ENCODE measurements around the gene PPP2R1B.

DNA sequence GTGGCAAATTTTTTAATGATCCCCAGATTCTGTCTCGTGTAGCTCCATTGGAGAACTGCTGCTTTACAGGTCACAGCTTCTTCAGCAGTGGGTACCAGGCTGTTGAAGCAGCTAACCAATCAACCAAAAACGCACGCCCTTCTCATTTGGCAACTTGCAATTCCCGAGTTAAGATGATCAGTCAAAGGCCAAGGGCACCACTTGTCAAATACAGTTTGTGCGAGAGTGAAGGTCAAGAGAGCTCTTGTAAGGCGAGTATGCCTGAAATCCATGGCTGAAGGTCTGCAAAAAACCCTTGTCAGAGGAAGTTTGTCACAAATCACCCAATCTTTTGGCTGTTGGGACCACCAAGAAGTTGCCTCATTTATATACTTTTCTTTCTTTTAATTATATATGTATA lies 12.9 kb upstream of the PPP2R1B start:
- TF ChIP-seq POLR2AphosphoS5 (IDR thresholded peaks at IDR 0.05) (no peak), POLR2A (IDR thresholded peaks at IDR 0.05) (no peak)
- TF ChIP-seq, protein P1, sequence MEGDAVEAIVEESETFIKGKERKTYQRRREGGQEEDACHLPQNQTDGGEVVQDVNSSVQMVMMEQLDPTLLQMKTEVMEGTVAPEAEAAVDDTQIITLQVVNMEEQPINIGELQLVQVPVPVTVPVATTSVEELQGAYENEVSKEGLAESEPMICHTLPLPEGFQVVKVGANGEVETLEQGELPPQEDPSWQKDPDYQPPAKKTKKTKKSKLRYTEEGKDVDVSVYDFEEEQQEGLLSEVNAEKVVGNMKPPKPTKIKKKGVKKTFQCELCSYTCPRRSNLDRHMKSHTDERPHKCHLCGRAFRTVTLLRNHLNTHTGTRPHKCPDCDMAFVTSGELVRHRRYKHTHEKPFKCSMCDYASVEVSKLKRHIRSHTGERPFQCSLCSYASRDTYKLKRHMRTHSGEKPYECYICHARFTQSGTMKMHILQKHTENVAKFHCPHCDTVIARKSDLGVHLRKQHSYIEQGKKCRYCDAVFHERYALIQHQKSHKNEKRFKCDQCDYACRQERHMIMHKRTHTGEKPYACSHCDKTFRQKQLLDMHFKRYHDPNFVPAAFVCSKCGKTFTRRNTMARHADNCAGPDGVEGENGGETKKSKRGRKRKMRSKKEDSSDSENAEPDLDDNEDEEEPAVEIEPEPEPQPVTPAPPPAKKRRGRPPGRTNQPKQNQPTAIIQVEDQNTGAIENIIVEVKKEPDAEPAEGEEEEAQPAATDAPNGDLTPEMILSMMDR (IDR thresholded peaks at IDR 0.05), result no peak

All from upper lobe of left lung (tissue), 4 donors.